ENCODE data around the gene TLR3. TPM values are rescaled to one million over a fixed set of nuclear protein-coding genes. Genes with fewer than 3 reads are reported as not detected.

The TLR3 gene
- total and polyA plus RNA-seq, 10 of the 15 experiments (the other 5 are each of a cell fraction or from before 2014, with no cell fraction given) = under 0.01 to 0.05 (median 0.03) TPM; not detected in 7

DNA sequence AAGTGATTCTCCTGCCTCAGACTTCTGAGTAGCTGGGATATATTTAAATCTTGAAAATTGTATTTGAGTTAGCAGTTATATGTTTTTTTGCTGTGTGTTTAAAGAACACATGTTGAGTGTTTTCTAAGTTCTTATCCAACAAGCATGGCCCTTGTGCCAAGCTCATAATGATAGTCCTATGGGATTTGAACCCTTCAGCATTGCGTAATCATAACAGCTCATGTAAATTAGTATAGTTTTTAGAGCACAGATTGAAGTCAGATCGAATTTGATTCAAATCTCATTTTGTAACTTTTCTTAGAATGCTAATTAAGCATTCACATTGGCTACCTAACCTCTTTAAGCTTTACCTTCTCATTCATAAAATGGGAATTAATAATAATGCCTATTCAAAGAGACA is 47.7 kb downstream of the TLR3 start:
- Histone ChIP-seq H3K4me2 (ENCODE audit: control insufficient read depth, insufficient read depth) (no peak overlapping the region), H3K4me1 (ENCODE audit: control insufficient read depth, insufficient read depth, low read length) (no peaks in the 10 kb centered on the region), H3K9me3 (replicated peaks; ENCODE audit: control insufficient read depth, insufficient read depth, low read length) (no peaks in the 10 kb centered on the region), H3K9ac (ENCODE audit: control insufficient read depth, insufficient read depth, low read length) (no peak overlapping the region), H3K27me3 (replicated peaks in 1 of 2; ENCODE audit: control insufficient read depth in 2 of 2, insufficient read depth in 2 of 2, low read length in 1 of 2) (no peaks in the 10 kb centered on the region), H3K27ac (ENCODE audit: control insufficient read depth, insufficient read depth) (no peak overlapping the region), H3K79me2 (ENCODE audit: control insufficient read depth, insufficient read depth, low read length) (no peaks in the 10 kb centered on the region), H2AFZ (ENCODE audit: control insufficient read depth, low read depth, low read length) (no peak overlapping the region), H4K20me1 (ENCODE audit: control insufficient read depth, insufficient read depth) (no peaks in the 10 kb centered on the region), H3K36me3 (ENCODE audit: control insufficient read depth in 2 of 2, insufficient read depth in 2 of 2, low read length in 1 of 2) (no peaks in the 10 kb centered on the region), H3K4me3 (no peak overlapping the region)
- 50% methylated on average over 2 of the region's 2 CpGs for WGBS (ENCODE audit: insufficient coverage, insufficient replicate concordance, low lambda C conversion rate, missing lambda C conversion rate)
- ATAC-seq = no peak
- TF ChIP-seq YBX1 (IDR thresholded peaks at IDR 0.05) = no peak
- no peak for TF ChIP-seq GATAD2B (conservative IDR thresholded peaks at IDR 0.05; ENCODE audit: low read depth)
- no peak for TF ChIP-seq ASH2L (IDR thresholded peaks at IDR 0.05; ENCODE audit: borderline replicate concordance, low read depth)
- TF ChIP-seq POLR2AphosphoS5 (IDR thresholded peaks at IDR 0.05; ENCODE audit: low read length) = no peak
- TF ChIP-seq PAX8 (IDR thresholded peaks at IDR 0.05) = no peak
- TF ChIP-seq, protein P1, sequence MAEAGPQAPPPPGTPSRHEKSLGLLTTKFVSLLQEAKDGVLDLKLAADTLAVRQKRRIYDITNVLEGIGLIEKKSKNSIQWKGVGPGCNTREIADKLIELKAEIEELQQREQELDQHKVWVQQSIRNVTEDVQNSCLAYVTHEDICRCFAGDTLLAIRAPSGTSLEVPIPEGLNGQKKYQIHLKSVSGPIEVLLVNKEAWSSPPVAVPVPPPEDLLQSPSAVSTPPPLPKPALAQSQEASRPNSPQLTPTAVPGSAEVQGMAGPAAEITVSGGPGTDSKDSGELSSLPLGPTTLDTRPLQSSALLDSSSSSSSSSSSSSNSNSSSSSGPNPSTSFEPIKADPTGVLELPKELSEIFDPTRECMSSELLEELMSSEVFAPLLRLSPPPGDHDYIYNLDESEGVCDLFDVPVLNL (IDR thresholded peaks at IDR 0.05; ENCODE audit: low read depth, low read length) = no peak
- no peak for TF ChIP-seq FOXK2 (IDR thresholded peaks at IDR 0.05)
- no peak for TF ChIP-seq ZNF622 (IDR thresholded peaks at IDR 0.05)
- TF ChIP-seq, protein P2, sequence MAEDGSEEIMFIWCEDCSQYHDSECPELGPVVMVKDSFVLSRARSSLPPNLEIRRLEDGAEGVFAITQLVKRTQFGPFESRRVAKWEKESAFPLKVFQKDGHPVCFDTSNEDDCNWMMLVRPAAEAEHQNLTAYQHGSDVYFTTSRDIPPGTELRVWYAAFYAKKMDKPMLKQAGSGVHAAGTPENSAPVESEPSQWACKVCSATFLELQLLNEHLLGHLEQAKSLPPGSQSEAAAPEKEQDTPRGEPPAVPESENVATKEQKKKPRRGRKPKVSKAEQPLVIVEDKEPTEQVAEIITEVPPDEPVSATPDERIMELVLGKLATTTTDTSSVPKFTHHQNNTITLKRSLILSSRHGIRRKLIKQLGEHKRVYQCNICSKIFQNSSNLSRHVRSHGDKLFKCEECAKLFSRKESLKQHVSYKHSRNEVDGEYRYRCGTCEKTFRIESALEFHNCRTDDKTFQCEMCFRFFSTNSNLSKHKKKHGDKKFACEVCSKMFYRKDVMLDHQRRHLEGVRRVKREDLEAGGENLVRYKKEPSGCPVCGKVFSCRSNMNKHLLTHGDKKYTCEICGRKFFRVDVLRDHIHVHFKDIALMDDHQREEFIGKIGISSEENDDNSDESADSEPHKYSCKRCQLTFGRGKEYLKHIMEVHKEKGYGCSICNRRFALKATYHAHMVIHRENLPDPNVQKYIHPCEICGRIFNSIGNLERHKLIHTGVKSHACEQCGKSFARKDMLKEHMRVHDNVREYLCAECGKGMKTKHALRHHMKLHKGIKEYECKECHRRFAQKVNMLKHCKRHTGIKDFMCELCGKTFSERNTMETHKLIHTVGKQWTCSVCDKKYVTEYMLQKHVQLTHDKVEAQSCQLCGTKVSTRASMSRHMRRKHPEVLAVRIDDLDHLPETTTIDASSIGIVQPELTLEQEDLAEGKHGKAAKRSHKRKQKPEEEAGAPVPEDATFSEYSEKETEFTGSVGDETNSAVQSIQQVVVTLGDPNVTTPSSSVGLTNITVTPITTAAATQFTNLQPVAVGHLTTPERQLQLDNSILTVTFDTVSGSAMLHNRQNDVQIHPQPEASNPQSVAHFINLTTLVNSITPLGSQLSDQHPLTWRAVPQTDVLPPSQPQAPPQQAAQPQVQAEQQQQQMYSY (CRISPR knock-in tag; IDR thresholded peaks at IDR 0.05) = no peak
- no peak for TF ChIP-seq RFX5 (IDR thresholded peaks at IDR 0.05; ENCODE audit: low read depth, low read length)
- no peak for TF ChIP-seq ZNF217 (IDR thresholded peaks at IDR 0.05)
- no peak for TF ChIP-seq KLF5 (IDR thresholded peaks at IDR 0.05; ENCODE audit: partially characterized antibody)
- SMC1A ChIA-PET (ENCODE audit: uncharacterized antibody, unreplicated experiment) = interaction anchor here (1.2 kb wide), 1 partner anchor 13 kb away, joined by 3 read pairs; no protein-coding TSS in a partner anchor
- BruUV-seq (replicated peaks) = no TSS peak
- CTCF ChIA-PET = interaction anchor here (0.8 to 1.9 kb wide), 2 partner anchors 10 to 21 kb away, joined by 3 to 4 read pairs; no protein-coding TSS in a partner anchor
- FAIRE-seq = no peak
- RAD21 ChIA-PET (ENCODE audit: unreplicated experiment) = no interaction called here
- POLR2A ChIA-PET = no interaction called here
- in situ Hi-C loops (cut with MboI) = no loop called here
- intact Hi-C loops (cut with micrococcal nuclease; ENCODE audit: unreplicated experiment) = no loop called here
- no peak for DNase-seq (ENCODE audit: low read depth, low spot score)
